ENCODE measurements around the gene MEDAG. TPM values are rescaled to one million over a fixed set of nuclear protein-coding genes. Genes with fewer than 3 reads are reported as not detected.

The MEDAG gene
- total RNA-seq, 1 experiment from 2014 or later = not detected

- DNase-seq (ENCODE audit: low spot score) = no peak
These were observed 33.2 kb upstream of the MEDAG start for GRCh38 chr13:30872685-30873461.

GRCh38 chr13:30873499-30873898 is 32.6 kb upstream of the MEDAG start:
- DNase-seq (ENCODE audit: low spot score) = no peak

- DNase-seq (ENCODE audit: low spot score) = no peak
These were observed 32.0 kb upstream of the MEDAG start for GRCh38 chr13:30874111-30874510.

- no peak for DNase-seq (ENCODE audit: low spot score)
These were observed 31.5 kb upstream of the MEDAG start for GRCh38 chr13:30874561-30874960.

GRCh38 chr13:30877335-30877734 is 28.7 kb upstream of the MEDAG start:
- no peak for DNase-seq (ENCODE audit: low spot score)

- no peak for DNase-seq (ENCODE audit: low spot score)
These were observed 25.8 kb upstream of the MEDAG start for GRCh38 chr13:30880151-30880855.

GRCh38 chr13:30880856-30881155 is 25.3 kb upstream of the MEDAG start:
- peak; percentile 73 for DNase-seq (ENCODE audit: low spot score)

- no peak for DNase-seq (ENCODE audit: low spot score)
These were observed 24.9 kb upstream of the MEDAG start for GRCh38 chr13:30881191-30881651.

- DNase-seq (ENCODE audit: low spot score) = no peak
These were observed 23.8 kb upstream of the MEDAG start for GRCh38 chr13:30882026-30882850.

GRCh38 chr13:30882996-30883766 is 22.9 kb upstream of the MEDAG start:
- DNase-seq (ENCODE audit: low spot score) = no peak

- DNase-seq (ENCODE audit: low spot score) = peak; percentile 49
These were observed 21.5 kb upstream of the MEDAG start for GRCh38 chr13:30884543-30884942.

- no peak for DNase-seq (ENCODE audit: low spot score)
These were observed 16.8 kb upstream of the MEDAG start for GRCh38 chr13:30889196-30889690.

- DNase-seq (ENCODE audit: low spot score) = peak; percentile 88
These were observed 13.1 kb upstream of the MEDAG start for GRCh38 chr13:30892966-30893365.

GRCh38 chr13:30895773-30896172 is 10.3 kb upstream of the MEDAG start:
- DNase-seq (ENCODE audit: low spot score) = no peak

- DNase-seq (ENCODE audit: low spot score) = no peak
These were observed 8.0 kb upstream of the MEDAG start for GRCh38 chr13:30898070-30898469.

- peak; percentile 46 for DNase-seq (ENCODE audit: low spot score)
These were observed 7.3 kb upstream of the MEDAG start for GRCh38 chr13:30898678-30899241.

GRCh38 chr13:30900436-30900835 is 5.6 kb upstream of the MEDAG start:
- DNase-seq (ENCODE audit: low spot score) = no peak

- no peak for DNase-seq (ENCODE audit: low spot score)
These were observed 4.9 kb upstream of the MEDAG start for GRCh38 chr13:30900952-30901749.

GRCh38 chr13:30904043-30904442 is 2.0 kb upstream of the MEDAG start:
- DNase-seq (ENCODE audit: low spot score) = no peak

- no peak for DNase-seq (ENCODE audit: low spot score)
These were observed 460 bp downstream of the MEDAG start for GRCh38 chr13:30906411-30907051.
